NCI-H2107 (cell line): ENCODE results near the gene SPRED2.

Source experiments
- DNase-seq: peaks from one replicate; lab custom pipeline; 2025; lab: John Stamatoyannopoulos, UW

The SPRED2 gene

GRCh38 chr2:65432227-65433190, at the start of gene SPRED2:
Gene SPRED2 (minus strand): TSS chr2:65432599. CDS start chr2:65431987, 612 bp downstream.
- DNase-seq: peak; percentile 26

GRCh38 chr2:65481961-65482360, 49.6 kb upstream of the SPRED2 start:
- DNase-seq: no peak

GRCh38 chr2:65479524-65479923, 47.1 kb upstream of the SPRED2 start:
- DNase-seq: no peak

- no peak for DNase-seq
These were observed 46.2 kb upstream of the SPRED2 start for GRCh38 chr2:65478498-65479135.

GRCh38 chr2:65477590-65477989, 45.2 kb upstream of the SPRED2 start:
- DNase-seq: no peak

- no peak for DNase-seq
These were observed 44.4 kb upstream of the SPRED2 start for GRCh38 chr2:65476778-65477177.

GRCh38 chr2:65475000-65475399, 42.6 kb upstream of the SPRED2 start:
- no peak for DNase-seq

- DNase-seq: no peak
These were observed 40.6 kb upstream of the SPRED2 start for GRCh38 chr2:65473045-65473444.

- DNase-seq: no peak
These were observed 39.0 kb upstream of the SPRED2 start for GRCh38 chr2:65471409-65471808.

GRCh38 chr2:65466551-65466950, 34.2 kb upstream of the SPRED2 start:
- no peak for DNase-seq

GRCh38 chr2:65465857-65466256, 33.5 kb upstream of the SPRED2 start:
- DNase-seq: no peak

- DNase-seq: no peak
These were observed 32.7 kb upstream of the SPRED2 start for GRCh38 chr2:65465124-65465523.

- no peak for DNase-seq
These were observed 32.2 kb upstream of the SPRED2 start for GRCh38 chr2:65464604-65465003.

- no peak for DNase-seq
These were observed 26.6 kb upstream of the SPRED2 start for GRCh38 chr2:65458999-65459398.

- DNase-seq: no peak
These were observed 24.5 kb upstream of the SPRED2 start for GRCh38 chr2:65456886-65457285.

GRCh38 chr2:65456064-65456463, 23.7 kb upstream of the SPRED2 start:
- no peak for DNase-seq

GRCh38 chr2:65453916-65454315, 21.5 kb upstream of the SPRED2 start:
- no peak for DNase-seq

GRCh38 chr2:65452150-65452895, 19.9 kb upstream of the SPRED2 start:
- DNase-seq: no peak

- DNase-seq: no peak
These were observed 18.4 kb upstream of the SPRED2 start for GRCh38 chr2:65450810-65451209.

GRCh38 chr2:65450393-65450792, 18.0 kb upstream of the SPRED2 start:
- no peak for DNase-seq

- no peak for DNase-seq
These were observed 11.2 kb upstream of the SPRED2 start for GRCh38 chr2:65443509-65444186.

- no peak for DNase-seq
These were observed 10.1 kb upstream of the SPRED2 start for GRCh38 chr2:65442420-65443020.
